Measurements from ENCODE around the gene CYB5D1.

- TF ChIP-seq CTCF (IDR thresholded peaks at IDR 0.05; ENCODE audit: control extremely low read depth in 1 of 3, insufficient read depth in 1 of 3, low read depth in 1 of 3, low read length in 3 of 3) (peak in 1 of 3 experiments; percentile 11; a peak in 2 of 4 replicates), EGR1 (IDR thresholded peaks at IDR 0.05; ENCODE audit: borderline replicate concordance, low read depth, low read length) (no peak), BRCA1 (IDR thresholded peaks at IDR 0.05; ENCODE audit: low read depth, low read length) (no peak), EP300 (IDR thresholded peaks at IDR 0.05; ENCODE audit: borderline replicate concordance in 1 of 2, low read depth in 2 of 2, low read length in 2 of 2) (no peak), POLR2A (IDR thresholded peaks at IDR 0.05; ENCODE audit: control extremely low read depth in 1 of 2, low read depth in 2 of 2, low read length in 2 of 2) (no peak), CBX8 (IDR thresholded peaks at IDR 0.05; ENCODE audit: borderline replicate concordance, low read depth, low read length) (no peak), TAF1 (IDR thresholded peaks at IDR 0.05; ENCODE audit: low read depth, low read length) (no peak), CHD1 (IDR thresholded peaks at IDR 0.05; ENCODE audit: low read depth, low read length) (no peak), RAD21 (IDR thresholded peaks at IDR 0.05 in 1 of 2, conservative IDR thresholded peaks at IDR 0.05 in 1 of 2; ENCODE audit: low read depth in 2 of 2, low read length in 2 of 2) (peak; percentile 37 to 53)
Measured at GRCh38 chr17:7897773-7898172, 40.0 kb downstream of the CYB5D1 start.

Data from H1 (cell line).